ENCODE results near the gene DHRS2.
"Not testable (repeated sequence)": the region's sequence is repeated elsewhere in the genome, so short reads cannot be mapped to it uniquely, and the experiment has no call there.

The DHRS2 gene

DNA sequence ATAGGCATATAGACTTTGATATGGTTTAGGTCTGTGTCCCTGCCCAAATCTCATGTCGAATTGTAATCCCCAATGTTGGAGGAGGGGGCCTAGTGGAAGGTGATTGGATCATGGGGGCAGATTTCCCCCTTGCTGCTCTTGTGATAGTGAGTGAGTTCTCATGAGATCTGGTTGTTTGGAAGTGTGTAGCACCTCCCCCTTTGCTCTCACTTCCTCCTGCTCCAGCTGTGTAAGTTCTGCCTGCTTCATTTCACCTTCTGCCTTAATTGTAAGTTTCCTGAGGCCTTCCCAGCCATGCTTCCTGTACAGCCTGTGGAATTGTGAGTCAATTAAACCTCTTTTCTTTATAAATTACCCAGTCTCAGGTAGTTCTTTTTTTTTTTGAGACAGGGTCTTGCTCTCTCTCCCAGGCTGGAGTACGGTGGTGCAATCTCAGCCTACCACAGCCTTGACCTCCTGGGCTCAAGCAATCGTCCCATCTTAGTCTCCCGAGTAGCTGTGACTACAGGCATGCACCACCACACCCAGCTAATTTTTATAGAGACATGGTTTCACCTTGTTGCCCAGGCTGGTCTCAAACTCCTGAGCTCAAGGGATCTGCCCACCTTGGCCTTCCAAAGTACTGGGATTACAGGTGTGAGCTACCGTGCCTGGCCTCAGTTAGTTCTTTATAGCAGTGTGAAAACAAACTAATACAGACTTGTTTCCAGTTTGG lies 1.3 kb upstream of the DHRS2 start:
- not testable (repeated sequence) for DNase-seq

DNA sequence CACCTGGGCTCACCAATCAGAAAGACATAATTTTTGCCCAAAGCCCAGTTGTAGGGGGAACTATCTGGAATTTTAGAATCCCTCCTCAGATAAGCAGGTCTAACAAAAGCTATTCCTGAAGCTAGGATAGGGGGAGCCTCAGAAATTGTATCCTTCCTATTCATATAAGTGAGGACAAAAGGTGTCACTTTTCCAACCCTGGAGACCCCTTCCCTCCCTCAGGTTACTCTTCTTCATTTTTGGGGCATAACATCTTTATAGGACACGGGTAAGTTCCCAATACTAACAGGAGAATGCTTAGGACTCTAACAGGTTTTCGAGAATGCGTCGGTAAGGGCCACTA lies 1.1 kb downstream of the DHRS2 start:
- DNase-seq: not testable (repeated sequence)

DNA sequence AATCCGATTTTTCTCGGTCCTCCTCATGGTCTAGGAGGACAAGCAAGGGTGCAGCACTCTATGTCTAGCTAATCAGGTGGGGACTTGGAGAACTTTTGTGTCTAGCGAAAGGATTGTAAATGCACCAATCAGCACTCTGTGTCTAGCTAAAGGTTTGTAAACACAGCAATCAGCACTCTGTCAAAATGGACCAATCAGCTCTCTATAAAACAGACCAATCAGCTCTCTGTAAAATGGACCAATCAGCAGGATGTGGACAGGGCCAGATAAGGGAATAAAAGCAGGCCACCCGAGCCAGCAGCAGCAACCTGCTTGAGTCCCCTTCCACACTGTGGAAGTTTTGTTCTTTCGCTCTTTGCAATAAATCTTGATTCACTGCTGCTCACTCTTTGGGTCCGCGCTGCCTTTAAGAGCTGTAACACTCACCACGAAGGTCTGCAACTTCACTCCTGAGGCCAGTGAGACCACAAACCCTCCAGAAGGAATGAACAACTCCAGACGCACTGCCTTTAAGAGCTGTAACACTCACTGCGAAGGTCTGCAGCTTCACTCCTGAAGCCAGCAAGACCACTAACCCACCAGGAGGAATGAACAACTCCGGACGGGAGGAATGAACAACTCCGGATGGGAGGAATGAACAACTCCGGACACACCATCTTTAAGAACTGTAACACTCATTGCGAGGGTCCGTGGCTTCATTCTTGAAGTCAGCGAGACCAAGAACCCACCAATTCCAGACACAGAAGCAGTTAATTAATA lies 1.7 kb downstream of the DHRS2 start:
- DNase-seq: not testable (repeated sequence)

DNA sequence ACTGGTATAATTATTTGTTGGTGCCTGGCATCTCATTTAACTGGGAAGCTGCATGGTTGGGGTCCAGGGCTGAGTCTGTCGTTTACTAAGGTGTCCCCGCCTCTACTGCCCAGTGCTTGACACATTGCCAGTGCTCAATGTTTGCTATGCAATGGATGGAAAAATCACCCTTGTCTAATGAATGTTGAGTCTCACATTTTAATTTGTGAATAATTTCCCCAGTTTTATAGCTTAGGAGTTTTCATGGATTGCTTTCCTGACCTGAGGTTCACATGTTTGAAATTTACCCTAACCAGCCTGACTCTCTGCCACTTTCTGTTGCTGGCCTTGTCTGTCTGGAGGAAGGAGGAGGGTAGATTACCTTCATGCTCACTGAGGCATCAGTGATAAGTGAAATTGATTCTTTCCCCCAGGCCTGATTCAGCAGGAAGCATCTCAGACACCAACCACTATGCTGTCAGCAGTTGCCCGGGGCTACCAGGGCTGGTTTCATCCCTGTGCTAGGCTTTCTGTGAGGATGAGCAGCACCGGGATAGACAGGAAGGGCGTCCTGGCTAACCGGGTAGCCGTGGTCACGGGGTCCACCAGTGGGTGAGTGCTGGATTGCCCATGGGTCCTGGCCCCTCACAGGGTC lies 2.4 kb downstream of the DHRS2 start:
- DNase-seq: no peak

DNA sequence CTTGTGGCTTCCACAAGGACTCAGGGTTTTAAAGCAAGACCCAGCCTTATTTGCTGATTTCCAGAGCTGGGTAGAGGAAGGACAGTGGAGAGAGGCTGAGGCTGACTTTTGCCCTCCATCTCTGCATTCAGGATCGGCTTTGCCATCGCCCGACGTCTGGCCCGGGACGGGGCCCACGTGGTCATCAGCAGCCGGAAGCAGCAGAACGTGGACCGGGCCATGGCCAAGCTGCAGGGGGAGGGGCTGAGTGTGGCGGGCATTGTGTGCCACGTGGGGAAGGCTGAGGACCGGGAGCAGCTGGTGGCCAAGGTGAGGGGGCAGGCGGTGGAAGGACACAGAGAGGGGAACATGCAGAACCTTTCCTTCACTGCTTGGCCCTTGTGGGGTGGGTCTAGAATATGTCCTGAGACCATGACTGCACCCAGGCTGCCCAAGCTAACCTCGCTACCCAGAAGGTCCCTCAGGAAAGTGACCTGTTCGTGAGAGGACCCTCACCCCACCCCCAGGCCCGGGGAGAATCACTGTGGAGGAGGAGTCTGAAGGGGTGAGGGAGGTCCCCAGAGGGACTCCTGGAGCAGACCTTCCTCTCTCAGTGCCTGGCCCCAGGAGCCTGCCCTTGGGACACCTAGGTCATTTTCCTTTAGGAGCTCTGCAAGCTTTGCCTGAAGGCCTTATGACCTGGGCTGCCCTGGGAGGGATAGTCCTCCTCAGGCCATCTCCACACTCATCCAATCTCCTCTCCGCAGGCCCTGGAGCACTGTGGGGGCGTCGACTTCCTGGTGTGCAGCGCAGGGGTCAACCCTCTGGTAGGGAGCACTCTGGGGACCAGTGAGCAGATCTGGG lies 3.1 kb downstream of the DHRS2 start:
- no peak for DNase-seq

DNA sequence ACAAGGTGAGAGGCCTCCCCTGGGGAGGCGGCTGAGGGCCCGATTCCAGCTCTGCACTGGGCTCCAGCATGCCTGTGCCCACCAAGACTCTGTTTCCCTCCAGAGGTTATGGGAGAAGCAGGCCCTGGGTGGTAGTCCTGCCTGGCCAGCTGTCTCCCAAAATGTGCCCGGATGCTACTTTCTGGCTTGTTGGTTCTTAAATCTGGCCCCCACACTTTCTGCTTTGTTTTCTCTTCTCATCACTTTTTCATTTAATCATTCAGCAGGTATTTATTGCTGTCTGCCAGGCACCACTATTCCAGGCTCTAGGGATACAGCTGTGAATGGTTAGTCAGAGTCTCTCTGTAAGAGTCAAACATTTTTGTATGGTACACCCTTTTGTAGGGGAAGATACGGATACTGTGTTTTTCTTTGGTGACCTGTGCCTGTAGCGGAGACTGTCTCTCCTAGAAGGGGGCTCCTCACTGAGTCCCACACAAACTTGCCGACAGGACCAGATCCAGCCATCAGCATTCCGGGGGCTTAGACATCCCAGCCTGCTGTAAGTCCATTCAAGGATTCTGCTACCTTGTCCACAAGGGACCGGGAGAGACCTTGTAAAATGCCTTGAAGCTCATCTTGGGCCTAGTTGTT lies 3.8 kb downstream of the DHRS2 start:
- DNase-seq: no peak

DNA sequence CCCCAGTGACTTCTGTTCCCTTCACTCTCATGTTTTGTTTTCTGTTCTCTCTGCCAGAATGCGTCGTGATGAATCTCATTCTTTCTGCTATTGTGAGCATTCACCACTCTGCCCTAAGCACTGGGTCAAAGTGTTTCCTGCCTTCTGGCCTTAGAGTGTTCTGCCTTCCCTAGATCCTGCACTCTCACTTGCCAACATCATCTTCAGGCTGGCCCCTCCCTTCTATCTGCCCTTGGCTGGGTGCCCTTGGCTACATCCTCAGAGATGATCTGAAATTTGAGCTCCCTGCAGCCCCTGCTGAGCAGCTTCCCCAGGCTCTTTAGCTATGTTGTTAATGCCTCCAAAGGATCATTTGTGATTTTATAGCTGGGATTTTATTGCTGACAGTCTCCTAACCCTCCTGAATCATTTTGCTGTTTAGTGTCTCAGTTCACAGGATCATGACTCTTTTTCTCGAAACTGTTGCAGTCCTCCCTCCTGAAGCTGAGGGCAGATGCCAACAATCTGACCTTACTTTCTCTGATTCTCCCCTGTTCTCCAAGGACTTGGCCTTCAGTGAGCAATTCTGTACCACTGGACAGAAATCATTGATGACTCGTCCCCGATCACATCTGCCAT lies 4.5 kb downstream of the DHRS2 start:
- no peak for DNase-seq

DNA sequence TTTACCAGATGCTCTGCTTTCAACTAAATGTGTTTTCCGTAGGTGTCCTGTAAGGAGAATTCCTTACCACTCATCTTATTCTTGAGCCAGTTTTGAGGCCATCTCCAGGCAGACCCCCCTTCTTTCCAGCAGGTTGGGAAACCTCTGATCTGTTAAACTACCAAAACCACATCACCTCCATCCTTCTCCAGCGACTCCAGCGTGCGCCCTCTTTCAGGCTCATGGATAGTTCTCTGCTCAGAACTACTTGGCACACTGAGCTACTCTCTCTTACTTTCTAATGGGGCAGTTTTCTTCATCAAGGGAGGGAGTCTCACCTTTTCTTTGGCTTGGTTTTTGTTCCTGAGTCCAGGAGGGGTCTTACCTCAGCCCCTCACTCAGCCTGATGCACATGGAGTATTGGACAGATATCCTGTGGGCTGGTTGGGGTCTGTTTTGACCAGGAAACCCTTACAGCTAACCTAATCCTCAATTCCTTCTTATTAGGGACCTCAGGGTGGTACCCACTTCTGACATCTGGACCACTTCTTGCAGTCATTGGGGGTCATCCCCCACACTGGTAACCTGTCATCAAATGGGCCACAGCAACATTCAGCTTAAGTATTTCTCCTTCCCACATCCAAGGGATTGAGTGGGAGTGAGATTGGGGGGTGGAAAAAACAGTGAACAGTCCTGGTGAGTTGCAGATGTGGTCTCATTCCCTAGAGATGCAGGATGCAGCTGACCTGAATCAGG lies 5.2 kb downstream of the DHRS2 start:
- DNase-seq: no peak

DNA sequence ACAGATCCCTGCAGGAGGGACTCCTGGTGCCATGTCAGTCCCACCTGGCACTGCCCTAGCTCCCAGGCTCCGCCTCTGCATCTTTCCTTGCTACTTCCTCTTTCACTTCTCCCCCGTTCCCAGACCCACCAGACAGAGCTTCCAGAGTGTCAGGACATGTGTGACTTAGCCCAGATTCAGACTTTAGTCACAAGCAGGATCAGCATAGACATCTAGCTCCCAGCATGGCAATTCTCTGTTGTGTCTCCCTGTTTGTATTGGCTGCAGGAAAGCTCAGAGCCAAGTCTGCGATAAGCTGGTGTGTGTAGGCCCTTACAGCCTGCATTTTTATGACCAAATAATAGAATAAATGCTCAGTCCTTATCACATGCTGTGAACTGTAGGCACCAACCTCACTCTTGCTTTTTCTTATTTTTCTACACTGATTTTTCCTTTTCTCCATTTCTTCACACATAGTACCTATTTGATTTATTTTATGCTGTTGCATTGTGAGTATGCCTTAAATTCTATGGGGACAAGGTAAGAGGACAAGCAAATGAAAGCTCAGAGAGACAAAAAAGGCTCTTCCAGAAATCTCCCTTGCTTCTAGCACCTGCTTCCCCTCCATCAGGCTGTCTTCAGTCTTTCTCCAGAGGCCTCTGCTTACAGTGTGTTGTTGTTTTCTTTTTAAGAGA lies 5.9 kb downstream of the DHRS2 start:
- DNase-seq: no peak

DNA sequence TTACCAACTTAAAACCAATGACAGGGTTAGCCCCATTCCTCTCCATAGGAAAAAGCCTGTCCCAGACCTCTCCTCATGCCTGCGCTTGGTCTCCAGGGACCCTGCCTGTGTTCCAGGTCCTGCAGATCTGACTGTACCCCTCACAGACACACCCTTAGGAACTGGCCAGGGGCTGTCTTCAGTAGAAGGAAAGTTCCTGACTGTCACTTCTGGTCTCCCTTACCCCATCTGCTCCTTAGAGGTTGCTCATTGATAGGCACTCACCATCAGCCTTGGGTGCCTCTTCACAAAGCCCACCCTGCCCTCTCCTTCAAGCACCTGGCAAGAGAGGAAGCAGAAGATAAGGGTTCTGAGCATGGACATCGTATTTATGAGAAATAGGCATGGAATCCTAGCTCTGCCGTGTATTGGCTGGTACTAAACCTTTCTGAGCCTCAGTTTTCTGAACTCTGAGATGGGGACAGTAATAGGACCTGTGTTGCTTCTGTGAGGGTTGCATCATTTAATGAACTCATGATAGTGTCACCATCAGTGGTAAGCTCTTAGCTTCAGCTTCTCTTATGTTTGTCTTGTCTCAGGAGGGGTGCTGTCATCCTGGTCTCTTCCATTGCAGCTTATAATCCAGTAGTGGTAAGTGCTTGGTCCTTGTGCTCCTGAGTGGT lies 7.5 kb downstream of the DHRS2 start:
- no peak for DNase-seq

DNA sequence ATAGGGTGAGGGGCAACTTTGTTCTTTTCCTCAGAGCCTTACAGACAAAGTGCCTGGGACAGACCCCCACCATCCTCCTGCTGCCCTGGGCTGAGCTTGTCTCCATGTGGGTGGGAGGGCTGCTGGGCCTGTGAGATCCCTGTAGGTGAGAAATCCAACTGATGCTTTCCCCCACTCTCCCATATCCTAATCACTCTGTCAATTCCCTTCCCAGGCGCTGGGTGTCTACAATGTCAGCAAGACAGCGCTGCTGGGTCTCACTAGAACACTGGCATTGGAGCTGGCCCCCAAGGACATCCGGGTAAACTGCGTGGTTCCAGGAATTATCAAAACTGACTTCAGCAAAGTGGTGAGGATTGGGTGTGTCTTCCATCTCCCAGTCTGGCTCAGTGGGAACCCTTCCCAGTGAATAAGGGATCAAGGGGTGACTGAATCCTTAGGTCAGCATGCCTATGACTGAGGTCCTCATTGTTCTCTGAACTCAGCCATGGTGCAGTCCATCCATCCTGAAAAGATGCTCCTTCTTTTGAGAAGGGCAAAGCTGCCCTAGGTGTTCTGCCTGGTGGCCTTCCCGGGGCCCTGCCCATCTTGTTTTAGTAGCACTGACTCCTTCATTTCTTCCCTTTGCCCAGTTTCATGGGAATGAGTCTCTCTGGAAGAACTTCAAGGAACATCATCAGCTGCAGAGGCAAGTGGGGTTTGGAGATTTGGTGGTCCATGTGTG lies 8.2 kb downstream of the DHRS2 start:
- DNase-seq: no peak

DNA sequence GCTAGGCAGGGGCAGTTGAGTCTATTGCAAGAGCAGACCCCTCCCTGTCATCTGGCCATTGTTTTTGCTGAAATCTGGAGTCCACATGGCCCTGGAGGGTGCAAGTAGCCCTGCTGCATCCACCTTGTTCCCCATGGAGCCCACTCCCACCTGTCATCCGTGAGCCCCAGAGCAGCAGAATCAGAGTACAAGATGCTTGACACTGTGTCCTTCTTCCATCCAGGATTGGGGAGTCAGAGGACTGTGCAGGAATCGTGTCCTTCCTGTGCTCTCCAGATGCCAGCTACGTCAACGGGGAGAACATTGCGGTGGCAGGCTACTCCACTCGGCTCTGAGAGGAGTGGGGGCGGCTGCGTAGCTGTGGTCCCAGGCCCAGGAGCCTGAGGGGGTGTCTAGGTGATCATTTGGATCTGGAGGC lies 8.8 kb downstream of the DHRS2 start:
- no peak for DNase-seq

DNA sequence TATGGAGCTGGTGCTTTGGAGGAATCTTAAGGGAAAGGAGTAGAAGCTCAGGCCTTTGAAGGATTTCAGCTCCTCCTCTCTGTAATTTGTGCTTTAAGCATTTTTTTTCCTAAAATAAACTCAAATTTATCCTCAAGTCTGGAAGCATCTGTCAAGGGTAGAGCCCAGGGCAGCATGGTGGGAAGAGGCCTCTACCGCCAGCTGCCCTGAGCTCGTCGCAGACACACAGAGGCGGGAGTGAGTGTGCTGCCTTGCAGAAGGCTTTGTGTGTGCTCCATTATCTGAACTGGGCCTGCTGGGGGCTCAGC lies 9.3 kb downstream of the DHRS2 start:
- no peak for DNase-seq

DNA sequence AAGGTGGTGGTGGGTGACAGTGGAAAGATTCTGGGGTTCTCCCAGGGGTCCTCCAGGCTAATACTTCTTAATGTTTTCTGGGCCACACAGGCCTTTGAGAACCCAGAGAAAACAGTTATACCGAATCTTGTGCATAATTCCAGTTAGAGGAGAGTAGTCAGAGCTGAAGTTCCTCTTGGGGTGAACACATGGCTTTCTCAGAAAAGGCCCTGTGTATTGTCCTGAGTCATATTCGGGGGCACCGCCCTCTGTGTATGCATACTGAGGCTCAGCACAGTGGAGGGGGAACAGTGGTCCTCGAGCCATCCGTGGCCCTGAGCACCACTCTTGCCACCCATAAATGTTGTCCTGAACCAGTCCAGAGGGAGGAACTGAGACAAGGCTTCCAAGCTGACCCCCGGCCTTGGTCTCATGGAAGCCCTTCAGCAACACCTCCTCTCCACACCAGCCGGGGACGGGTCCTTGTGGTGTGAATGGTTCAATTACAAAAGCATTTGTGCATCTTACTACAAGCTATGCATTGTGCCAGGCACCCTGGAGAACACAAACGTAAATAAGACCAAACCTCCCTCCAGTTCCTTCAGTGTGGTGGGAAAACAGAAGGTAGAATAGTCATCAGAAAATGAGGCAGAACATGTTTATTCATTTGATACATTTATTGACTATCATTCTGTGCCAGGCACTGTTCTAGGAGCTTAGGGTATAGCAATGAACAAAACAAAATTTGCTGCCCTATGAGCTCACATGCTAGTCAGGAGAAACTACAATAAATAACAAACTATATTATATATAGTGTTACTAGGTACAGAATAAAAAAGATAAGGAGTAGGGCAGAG lies 9.9 kb downstream of the DHRS2 start:
- no peak for DNase-seq

DNA sequence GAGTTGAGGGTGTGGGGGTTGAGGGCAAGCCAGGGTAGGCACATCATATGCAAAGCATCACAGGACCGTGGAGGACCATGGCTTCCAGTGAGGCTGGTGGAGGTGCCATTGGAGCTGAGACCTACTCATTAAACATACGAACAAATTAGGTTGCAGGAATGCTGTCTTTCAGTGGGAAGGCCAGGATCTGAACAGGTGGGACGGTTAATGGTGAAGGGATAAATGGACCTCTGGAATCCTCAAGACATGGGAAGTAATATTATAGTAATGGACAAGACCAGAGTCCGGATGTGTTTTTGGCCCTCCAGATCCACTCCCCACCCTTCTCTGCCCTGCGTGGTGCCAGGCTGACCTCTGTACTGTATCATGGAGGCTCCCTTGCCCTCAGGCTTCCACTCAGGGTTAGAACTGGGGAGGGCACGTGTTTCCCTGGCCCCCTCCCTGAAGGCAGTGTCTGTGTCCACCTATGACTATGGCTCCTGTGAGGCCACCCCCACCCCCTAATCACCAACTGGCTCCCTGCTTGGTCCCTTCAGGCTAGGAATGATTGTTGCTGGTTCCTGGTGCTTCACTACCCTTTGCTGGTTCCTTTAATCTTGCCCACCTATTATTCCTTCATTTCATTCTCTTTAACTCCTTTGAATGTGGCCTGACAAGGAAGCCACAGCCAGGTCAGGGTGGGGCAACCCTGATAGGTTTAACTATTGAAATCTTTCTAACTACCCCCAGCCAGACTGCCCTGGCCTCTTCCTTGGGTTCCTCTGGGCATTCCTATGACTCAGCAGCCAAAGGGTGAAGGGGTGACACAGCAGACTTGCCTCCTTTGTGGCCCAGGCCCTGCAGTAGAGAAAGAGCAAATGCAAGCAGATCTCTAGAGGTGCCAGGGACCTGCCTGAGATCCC lies 10.7 kb downstream of the DHRS2 start:
- DNase-seq: no peak

DNA sequence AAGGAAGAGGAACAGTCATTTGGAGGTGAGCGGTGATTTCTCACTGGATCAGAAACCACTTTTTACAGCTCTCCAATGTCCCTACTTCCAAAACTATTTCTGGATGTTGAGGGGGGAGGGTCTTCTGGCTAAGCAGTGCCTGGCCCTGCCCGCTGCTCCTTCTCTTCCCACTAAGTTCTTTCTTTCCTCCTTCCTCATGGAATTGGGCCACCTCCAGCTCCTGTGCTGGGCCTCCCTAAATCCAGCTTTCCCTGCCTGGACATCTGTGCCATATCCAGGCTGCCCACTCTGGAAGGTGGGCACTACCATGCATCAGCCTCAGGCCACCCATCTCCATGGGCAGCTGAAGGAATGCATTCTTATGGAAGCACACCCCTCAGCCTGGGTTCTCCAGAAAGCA lies 11.5 kb downstream of the DHRS2 start:
- DNase-seq: no peak

DNA sequence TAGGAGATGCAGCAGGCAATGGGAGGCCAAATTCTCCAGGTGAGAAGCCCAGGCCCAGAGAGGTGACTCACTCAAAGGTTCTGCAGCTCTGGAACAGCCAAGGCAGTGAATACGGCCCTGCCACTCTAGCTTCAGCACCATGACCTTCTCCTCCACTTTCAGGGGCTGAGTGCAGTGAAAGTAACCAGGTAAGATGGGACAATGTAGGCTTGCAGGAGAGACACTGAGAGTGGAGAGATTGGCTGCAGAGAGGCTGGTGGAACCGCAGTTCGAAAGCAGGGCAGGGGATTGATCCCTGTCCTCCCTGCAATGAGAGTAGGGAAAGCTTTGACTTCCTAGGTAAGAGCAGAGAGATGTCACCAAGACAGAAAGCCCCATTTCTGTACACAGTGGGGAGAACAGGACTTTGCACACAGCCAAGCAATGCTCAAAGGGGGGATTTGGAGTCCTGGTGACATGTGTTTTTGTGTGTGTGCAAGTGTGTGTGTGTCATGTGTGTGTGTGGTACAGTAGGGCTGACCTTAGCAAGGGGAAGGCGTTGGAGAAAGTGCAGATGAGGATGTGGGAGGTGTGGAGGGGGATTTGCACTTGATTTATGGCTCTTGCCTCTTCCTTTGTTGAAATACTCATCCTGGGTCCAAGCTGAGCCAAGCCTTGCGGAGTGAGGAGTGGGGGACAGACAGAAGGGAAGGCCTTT lies 12.7 kb downstream of the DHRS2 start:
- no peak for DNase-seq

Data from CD4-positive, alpha-beta T cell treated with Interleukin-4 for 4 hours (primary cell).